GM23248 (cell line): Measurements from ENCODE around the gene ATP2A2.

Experiments used
- EZH2 ChIP-seq: fragments of 200-600 bp; sonication (generic); IDR thresholded peaks from 2 replicates; pipeline ENCODE4 v1.6.1; 2018; ENCODE audit warnings: antibody characterized with exemption, mild to moderate bottlenecking; ENCODE audit not compliant: insufficient read depth, poor library complexity, severe bottlenecking
- EZH2phosphoT487 ChIP-seq: fragments of 200-600 bp; sonication (generic); IDR thresholded peaks from 2 replicates; pipeline ENCODE4 v1.6.1; 2018; ENCODE audit warnings: antibody characterized with exemption, moderate library complexity, mild to moderate bottlenecking, low read depth; ENCODE audit not compliant: insufficient read depth

GRCh38 chr12:110234755-110235154 lies 46.3 kb upstream of the ATP2A2 start:
- TF ChIP-seq EZH2phosphoT487 (no peak), EZH2 (no peak)
